ENCODE measurements around the gene ZIM2.

The ZIM2 gene

GRCh38 chr19:56838909-56839651 is 1.4 kb downstream of the ZIM2 start:
- peak; percentile 8 for DNase-seq

- DNase-seq = no peak
These were observed 2.3 kb downstream of the ZIM2 start for GRCh38 chr19:56838024-56838908.

GRCh38 chr19:56837492-56838023 is 3.0 kb downstream of the ZIM2 start:
- DNase-seq = no peak

GRCh38 chr19:56837004-56837403 is 3.5 kb downstream of the ZIM2 start:
- DNase-seq = no peak

- DNase-seq = no peak
These were observed 4.5 kb downstream of the ZIM2 start for GRCh38 chr19:56836059-56836458.

- no peak for DNase-seq
These were observed 5.1 kb downstream of the ZIM2 start for GRCh38 chr19:56835401-56835800.

GRCh38 chr19:56834564-56835375 is 5.8 kb downstream of the ZIM2 start:
- no peak for DNase-seq

- DNase-seq = no peak
These were observed 8.1 kb downstream of the ZIM2 start for GRCh38 chr19:56832352-56832928.

GRCh38 chr19:56831255-56831654 is 9.3 kb downstream of the ZIM2 start:
- no peak for DNase-seq

GRCh38 chr19:56829596-56829995 is 10.9 kb downstream of the ZIM2 start:
- DNase-seq = no peak

GRCh38 chr19:56827708-56828107 is 12.8 kb downstream of the ZIM2 start:
- DNase-seq = no peak

GRCh38 chr19:56823956-56824355 is 16.6 kb downstream of the ZIM2 start:
- no peak for DNase-seq

- no peak for DNase-seq
These were observed 17.1 kb downstream of the ZIM2 start for GRCh38 chr19:56823417-56823816.

- no peak for DNase-seq
These were observed 17.8 kb downstream of the ZIM2 start for GRCh38 chr19:56822755-56823154.

GRCh38 chr19:56821675-56822074 is 18.9 kb downstream of the ZIM2 start:
- DNase-seq = no peak

GRCh38 chr19:56821209-56821608 is 19.3 kb downstream of the ZIM2 start:
- no peak for DNase-seq

- DNase-seq = no peak
These were observed 21.4 kb downstream of the ZIM2 start for GRCh38 chr19:56819166-56819565.

GRCh38 chr19:56814656-56815055 is 25.9 kb downstream of the ZIM2 start:
- DNase-seq = no peak

- no peak for DNase-seq
These were observed 27.0 kb downstream of the ZIM2 start for GRCh38 chr19:56813531-56813930.

- DNase-seq = no peak
These were observed 29.0 kb downstream of the ZIM2 start for GRCh38 chr19:56811480-56811879.

- no peak for DNase-seq
These were observed 30.3 kb downstream of the ZIM2 start for GRCh38 chr19:56810260-56810659.

- no peak for DNase-seq
These were observed 31.7 kb downstream of the ZIM2 start for GRCh38 chr19:56808717-56809392.

All from CD4-positive, alpha-beta T cell treated with Interleukin-4 for 4 hours (primary cell).